ENCODE data around the gene SLC25A23. TPM values are rescaled to one million over a fixed set of nuclear protein-coding genes. Genes with fewer than 3 reads are reported as not detected.
"Not testable (repeated sequence)": the region's sequence is repeated elsewhere in the genome, so short reads cannot be mapped to it uniquely, and the experiment has no call there.

Gene SLC25A23
- total and polyA plus RNA-seq, 9 of the 15 experiments (the other 6 are each of a cell fraction or from before 2014, with no cell fraction given) = 6.1 to 72.0 (median 26.6) TPM

DNA sequence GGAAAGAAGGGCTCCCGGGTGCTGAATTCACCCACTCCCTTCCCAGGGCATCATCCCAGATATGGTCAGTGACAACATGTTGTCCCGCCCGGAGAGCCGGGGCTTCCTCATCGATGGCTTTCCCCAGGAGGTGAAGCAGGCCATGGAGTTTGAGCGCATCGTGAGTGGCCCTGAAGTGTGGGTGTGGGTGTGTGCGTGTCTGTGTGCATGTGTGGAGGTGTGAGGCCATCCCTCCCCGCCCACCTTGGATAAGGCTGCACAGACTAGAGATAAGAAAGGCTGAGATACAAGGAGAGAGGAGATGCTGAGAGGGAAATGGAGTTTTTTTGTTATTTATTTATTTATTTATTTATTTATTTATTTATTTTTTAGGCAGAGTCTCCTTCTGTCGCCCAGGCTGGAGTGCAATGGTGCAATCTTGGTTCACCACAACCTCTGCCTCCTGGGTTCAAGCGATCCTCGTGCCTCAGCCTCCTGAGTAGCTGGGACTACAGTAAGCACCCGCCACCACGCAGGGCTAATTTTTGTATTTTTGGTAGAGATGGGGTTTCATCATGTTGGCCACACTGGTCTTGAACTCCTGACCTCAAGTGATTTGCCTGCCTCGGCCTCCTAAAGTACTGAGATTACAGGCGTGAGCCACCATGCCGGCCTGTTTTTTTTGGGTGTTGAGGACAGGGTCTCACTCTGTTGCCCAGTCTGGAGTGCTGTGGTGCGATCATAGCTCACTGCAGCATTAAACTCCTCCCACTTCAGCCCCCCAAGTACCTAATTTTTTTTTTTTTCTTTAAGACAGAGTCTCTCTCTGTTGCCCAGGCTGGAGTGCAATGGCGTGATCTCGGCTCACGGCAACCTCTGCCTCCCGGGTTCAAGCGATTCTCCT lies 59.3 kb downstream of the SLC25A23 start:
- not testable (repeated sequence) for FAIRE-seq

DNA sequence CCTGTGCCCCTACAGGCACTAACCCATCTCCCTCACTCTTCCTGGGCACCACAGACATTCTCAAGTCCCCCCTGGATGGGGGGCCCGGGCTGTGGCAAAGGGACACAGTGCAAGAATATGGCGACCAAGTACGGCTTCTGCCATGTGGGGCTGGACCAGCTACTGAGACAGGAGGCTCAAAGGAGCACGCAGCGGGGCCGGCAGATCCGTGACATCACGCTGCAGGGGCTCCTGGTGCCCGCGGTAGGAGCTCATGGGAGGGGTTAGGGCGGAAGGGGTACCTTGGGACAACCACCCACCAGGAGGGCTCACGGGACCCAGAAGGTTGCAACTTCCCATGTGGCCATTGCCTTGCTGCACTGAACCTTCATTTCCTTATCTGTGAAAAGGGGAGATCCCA lies 63.3 kb downstream of the SLC25A23 start:
- POLR2A ChIA-PET = interaction anchor here (1.4 kb wide), 1 partner anchor 17 kb away, joined by 4 read pairs; no protein-coding TSS in a partner anchor
- 0 out of 4 replicates have a peak overlapping the region, but pooled peaks of 1 of the 2 experiments have one; percentile 1 for H3K9ac ChIP-seq (ENCODE audit: insufficient read depth in 1 of 2, low read depth in 2 of 2, low read length in 2 of 2)
- H3K9me3 ChIP-seq (replicated peaks; ENCODE audit: control insufficient read depth, insufficient read depth, low read depth, low read length) = no peaks in the 10 kb centered on the region
- no peak overlapping the region for H2AFZ ChIP-seq (ENCODE audit: low read depth, low read length)
- BruUV-seq (replicated peaks) = no TSS peak
- FAIRE-seq (no peak), ATAC-seq (no peak), DNase-seq (ENCODE audit: extremely low read depth in 1 of 4, low spot score in 3 of 4) (no peak)
- no peaks in the 10 kb centered on the region for H3K27me3 ChIP-seq (ENCODE audit: control insufficient read depth in 2 of 2, insufficient read depth in 2 of 2, low read length in 2 of 2)
- CTCF ChIA-PET (ENCODE audit: low intra/inter-chr PET ratio) = no interaction called here
- peaks cover 18% of the 10 kb centered on the region for H3K79me2 ChIP-seq (ENCODE audit: control insufficient read depth, insufficient read depth, low read length)
- H3K4me2 ChIP-seq (ENCODE audit: insufficient read depth, low read length) = no peak overlapping the region
- WGBS (ENCODE audit: insufficient coverage, low coverage, missing lambda C conversion rate) = 74% methylated on average over 9 of the region's 12 CpGs
- H3K9me1 ChIP-seq (ENCODE audit: control insufficient read depth, insufficient read depth, low read length) = no peaks in the 10 kb centered on the region
- peaks cover 8 to 22% of the 10 kb centered on the region in 2 experiments; a peak in 3 of 5 replicates for H3K4me1 ChIP-seq (replicated peaks in 1 of 2; ENCODE audit: control insufficient read depth in 2 of 2, insufficient read depth in 2 of 2, low read length in 2 of 2)
- H3K36me3 ChIP-seq (ENCODE audit: control insufficient read depth, insufficient read depth, low read length) = peaks cover 9% of the 10 kb centered on the region; the same call in 2 of the 3 replicates
- no peak overlapping the region for H3K4me3 ChIP-seq
- no peaks in the 10 kb centered on the region for H4K20me1 ChIP-seq (replicated peaks; ENCODE audit: control insufficient read depth, insufficient read depth, low read length)
- intact Hi-C loops (cut with micrococcal nuclease) = no loop called here
- in situ Hi-C loops (cut with MboI) = no loop called here
- H3K27ac ChIP-seq (ENCODE audit: extremely low read depth, low read depth, low read length) = no peak overlapping the region
- no peak for TF ChIP-seq ZFP36 (IDR thresholded peaks at IDR 0.05; ENCODE audit: low read depth, low read length, partially characterized antibody)

More for the DNA sequence above, 59.3 kb downstream of the SLC25A23 start:
- CTCF ChIA-PET (ENCODE audit: low intra/inter-chr PET ratio); H3K4me2 ChIP-seq (ENCODE audit: insufficient read depth, low read length); in situ Hi-C loops (cut with MboI); H3K27me3 ChIP-seq (ENCODE audit: control insufficient read depth in 2 of 2, insufficient read depth in 2 of 2, low read length in 2 of 2); H2AFZ ChIP-seq (ENCODE audit: low read depth, low read length); H3K9me3 ChIP-seq (replicated peaks; ENCODE audit: control insufficient read depth, insufficient read depth, low read depth, low read length); BruUV-seq (replicated peaks); H3K27ac ChIP-seq (ENCODE audit: extremely low read depth, low read depth, low read length); H3K4me3 ChIP-seq; H3K79me2 ChIP-seq (ENCODE audit: control insufficient read depth, insufficient read depth, low read length); DNase-seq (ENCODE audit: extremely low read depth in 1 of 4, low spot score in 3 of 4); H3K9me1 ChIP-seq (ENCODE audit: control insufficient read depth, insufficient read depth, low read length); H4K20me1 ChIP-seq (replicated peaks; ENCODE audit: control insufficient read depth, insufficient read depth, low read length); intact Hi-C loops (cut with micrococcal nuclease); H3K36me3 ChIP-seq (ENCODE audit: control insufficient read depth, insufficient read depth, low read length): not testable (repeated sequence)
- POLR2A ChIA-PET = interaction anchor here (1.0 kb wide), 1 partner anchor 24 kb away, joined by 3 read pairs; the partner anchor contains the start of gene KHSRP
- 57% methylated on average over 18 of the region's 23 CpGs for WGBS (ENCODE audit: insufficient coverage, low coverage, missing lambda C conversion rate)
- ATAC-seq = peak; percentile 26; the same call in 1 of the 3 replicates
- H3K4me1 ChIP-seq (replicated peaks in 1 of 2; ENCODE audit: control insufficient read depth in 2 of 2, insufficient read depth in 2 of 2, low read length in 2 of 2) = peaks cover 0 to 13% of the 10 kb centered on the region in 2 experiments; a peak in 3 of 5 replicates
- H3K9ac ChIP-seq (ENCODE audit: insufficient read depth in 1 of 2, low read depth in 2 of 2, low read length in 2 of 2) = peak overlapping the region in 1 of 2 experiments; percentile 50; a peak in 1 of 4 replicates
- TF ChIP-seq ZNF121 (CRISPR knock-in tag; conservative IDR thresholded peaks at IDR 0.05) = peak; percentile 80
- peak; percentile 51 for TF ChIP-seq EGR1 (conservative IDR thresholded peaks at IDR 0.05)

Measured in K562 (cell line).